HEK293 (cell line): Measurements from ENCODE around the gene HSPBAP1.

Experiments
- MEIS1 ChIP-seq: sonication (generic); formaldehyde crosslinking; IDR thresholded peaks from 2 replicates; pipeline ENCODE4 v1.8.1; 2022; ENCODE audit warnings: missing genetic modification reagents, mild to moderate bottlenecking, borderline replicate concordance
- PRDM1 ChIP-seq: fragments of 450-650 bp; formaldehyde crosslinking; IDR thresholded peaks from 2 replicates; pipeline ENCODE4; 2016; ENCODE audit warnings: missing biosample characterization, missing genetic modification characterization
- RBAK ChIP-seq: fragments of 450-650 bp; formaldehyde crosslinking; IDR thresholded peaks from 2 replicates; pipeline ENCODE4 v1.5.1; 2016; ENCODE audit warnings: missing biosample characterization, missing genetic modification characterization
- SALL2 ChIP-seq: fragments of 450-650 bp; formaldehyde crosslinking; IDR thresholded peaks from 2 replicates; pipeline ENCODE4 v1.5.0; 2017; ENCODE audit warnings: missing biosample characterization, mild to moderate bottlenecking, missing genetic modification characterization, borderline replicate concordance
- ZNF133 ChIP-seq: fragments of 450-650 bp; formaldehyde crosslinking; IDR thresholded peaks from 2 replicates; pipeline ENCODE4 v1.5.1; 2016; ENCODE audit warnings: missing biosample characterization, missing genetic modification characterization
- ZNF175 ChIP-seq: fragments of 450-650 bp; formaldehyde crosslinking; IDR thresholded peaks from 2 replicates; pipeline ENCODE4 v1.5.1; 2016; ENCODE audit warnings: missing biosample characterization, missing genetic modification characterization
- ZNF239 ChIP-seq: fragments of 450-650 bp; formaldehyde crosslinking; IDR thresholded peaks from 2 replicates; pipeline ENCODE4 v1.5.1; 2016; ENCODE audit warnings: missing biosample characterization, missing genetic modification characterization
- ZNF791 ChIP-seq: fragments of 450-650 bp; formaldehyde crosslinking; IDR thresholded peaks from 2 replicates; pipeline ENCODE4 v1.5.1; 2016; ENCODE audit warnings: missing biosample characterization, missing genetic modification characterization
- ZNF843 ChIP-seq: fragments of 450-650 bp; formaldehyde crosslinking; IDR thresholded peaks from 2 replicates; pipeline ENCODE4 v1.5.1; 2016; ENCODE audit warnings: missing biosample characterization, missing genetic modification characterization
- TF ChIP-seq, protein P1 (sequence below): fragments of 450-650 bp; formaldehyde crosslinking; IDR thresholded peaks from 2 replicates; pipeline ENCODE4 v1.5.1; 2016; ENCODE audit warnings: missing biosample characterization, missing genetic modification characterization
- TF ChIP-seq, protein P2 (sequence below): fragments of 450-650 bp; formaldehyde crosslinking; IDR thresholded peaks from 2 replicates; pipeline ENCODE4 v1.5.1; 2016; ENCODE audit warnings: missing biosample characterization, missing genetic modification characterization
- TF ChIP-seq, protein P3 (sequence below): fragments of 450-650 bp; formaldehyde crosslinking; IDR thresholded peaks from 2 replicates; pipeline ENCODE4 v1.5.1; 2016; ENCODE audit warnings: missing biosample characterization, missing genetic modification characterization

DNA sequence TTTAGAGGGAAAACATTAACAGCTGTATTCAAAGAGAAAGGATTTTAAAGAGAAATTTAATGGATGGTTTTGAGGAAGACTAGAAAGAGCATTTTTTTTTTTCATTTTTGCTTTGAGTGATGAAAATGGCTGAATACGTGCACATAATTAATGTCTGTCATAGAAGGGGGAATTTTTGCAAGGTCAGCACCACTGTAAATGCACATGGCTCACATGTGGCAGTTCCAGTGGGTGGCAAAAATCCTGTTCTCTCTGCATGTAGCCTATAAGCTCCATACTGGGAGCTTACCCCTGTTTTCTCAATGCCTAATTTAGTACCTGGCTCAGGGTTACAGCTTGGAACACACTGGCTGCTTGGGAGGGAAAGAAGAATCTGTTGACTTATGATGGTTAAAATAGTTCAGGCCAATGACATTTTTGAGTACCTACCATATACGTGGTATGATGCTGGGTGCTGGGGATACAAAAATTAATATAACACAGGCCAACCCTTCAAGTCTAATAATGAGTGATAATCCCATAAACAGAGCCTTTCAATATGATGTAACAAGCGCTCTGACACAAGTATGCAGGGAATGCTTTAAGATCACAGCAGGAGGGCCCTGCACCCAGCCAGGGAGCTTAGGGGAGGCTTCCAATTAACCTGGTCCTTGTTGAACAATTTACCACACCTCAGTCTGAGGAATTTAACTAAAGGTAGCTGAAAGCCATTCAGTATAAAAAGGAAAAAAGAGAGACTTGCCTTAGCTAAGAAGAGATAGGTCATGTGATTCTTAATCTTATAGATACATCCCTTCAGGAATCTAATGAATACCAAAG is 33.0 kb downstream of the HSPBAP1 start:
- TF ChIP-seq ZNF791 (tag by site-specific recombination): no peak
- TF ChIP-seq, protein P1, sequence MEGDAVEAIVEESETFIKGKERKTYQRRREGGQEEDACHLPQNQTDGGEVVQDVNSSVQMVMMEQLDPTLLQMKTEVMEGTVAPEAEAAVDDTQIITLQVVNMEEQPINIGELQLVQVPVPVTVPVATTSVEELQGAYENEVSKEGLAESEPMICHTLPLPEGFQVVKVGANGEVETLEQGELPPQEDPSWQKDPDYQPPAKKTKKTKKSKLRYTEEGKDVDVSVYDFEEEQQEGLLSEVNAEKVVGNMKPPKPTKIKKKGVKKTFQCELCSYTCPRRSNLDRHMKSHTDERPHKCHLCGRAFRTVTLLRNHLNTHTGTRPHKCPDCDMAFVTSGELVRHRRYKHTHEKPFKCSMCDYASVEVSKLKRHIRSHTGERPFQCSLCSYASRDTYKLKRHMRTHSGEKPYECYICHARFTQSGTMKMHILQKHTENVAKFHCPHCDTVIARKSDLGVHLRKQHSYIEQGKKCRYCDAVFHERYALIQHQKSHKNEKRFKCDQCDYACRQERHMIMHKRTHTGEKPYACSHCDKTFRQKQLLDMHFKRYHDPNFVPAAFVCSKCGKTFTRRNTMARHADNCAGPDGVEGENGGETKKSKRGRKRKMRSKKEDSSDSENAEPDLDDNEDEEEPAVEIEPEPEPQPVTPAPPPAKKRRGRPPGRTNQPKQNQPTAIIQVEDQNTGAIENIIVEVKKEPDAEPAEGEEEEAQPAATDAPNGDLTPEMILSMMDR (tag by site-specific recombination): no peak
- TF ChIP-seq ZNF239 (tag by site-specific recombination): no peak
- TF ChIP-seq, protein P2, sequence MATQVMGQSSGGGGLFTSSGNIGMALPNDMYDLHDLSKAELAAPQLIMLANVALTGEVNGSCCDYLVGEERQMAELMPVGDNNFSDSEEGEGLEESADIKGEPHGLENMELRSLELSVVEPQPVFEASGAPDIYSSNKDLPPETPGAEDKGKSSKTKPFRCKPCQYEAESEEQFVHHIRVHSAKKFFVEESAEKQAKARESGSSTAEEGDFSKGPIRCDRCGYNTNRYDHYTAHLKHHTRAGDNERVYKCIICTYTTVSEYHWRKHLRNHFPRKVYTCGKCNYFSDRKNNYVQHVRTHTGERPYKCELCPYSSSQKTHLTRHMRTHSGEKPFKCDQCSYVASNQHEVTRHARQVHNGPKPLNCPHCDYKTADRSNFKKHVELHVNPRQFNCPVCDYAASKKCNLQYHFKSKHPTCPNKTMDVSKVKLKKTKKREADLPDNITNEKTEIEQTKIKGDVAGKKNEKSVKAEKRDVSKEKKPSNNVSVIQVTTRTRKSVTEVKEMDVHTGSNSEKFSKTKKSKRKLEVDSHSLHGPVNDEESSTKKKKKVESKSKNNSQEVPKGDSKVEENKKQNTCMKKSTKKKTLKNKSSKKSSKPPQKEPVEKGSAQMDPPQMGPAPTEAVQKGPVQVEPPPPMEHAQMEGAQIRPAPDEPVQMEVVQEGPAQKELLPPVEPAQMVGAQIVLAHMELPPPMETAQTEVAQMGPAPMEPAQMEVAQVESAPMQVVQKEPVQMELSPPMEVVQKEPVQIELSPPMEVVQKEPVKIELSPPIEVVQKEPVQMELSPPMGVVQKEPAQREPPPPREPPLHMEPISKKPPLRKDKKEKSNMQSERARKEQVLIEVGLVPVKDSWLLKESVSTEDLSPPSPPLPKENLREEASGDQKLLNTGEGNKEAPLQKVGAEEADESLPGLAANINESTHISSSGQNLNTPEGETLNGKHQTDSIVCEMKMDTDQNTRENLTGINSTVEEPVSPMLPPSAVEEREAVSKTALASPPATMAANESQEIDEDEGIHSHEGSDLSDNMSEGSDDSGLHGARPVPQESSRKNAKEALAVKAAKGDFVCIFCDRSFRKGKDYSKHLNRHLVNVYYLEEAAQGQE (tag by site-specific recombination): no peak
- TF ChIP-seq, protein P3, sequence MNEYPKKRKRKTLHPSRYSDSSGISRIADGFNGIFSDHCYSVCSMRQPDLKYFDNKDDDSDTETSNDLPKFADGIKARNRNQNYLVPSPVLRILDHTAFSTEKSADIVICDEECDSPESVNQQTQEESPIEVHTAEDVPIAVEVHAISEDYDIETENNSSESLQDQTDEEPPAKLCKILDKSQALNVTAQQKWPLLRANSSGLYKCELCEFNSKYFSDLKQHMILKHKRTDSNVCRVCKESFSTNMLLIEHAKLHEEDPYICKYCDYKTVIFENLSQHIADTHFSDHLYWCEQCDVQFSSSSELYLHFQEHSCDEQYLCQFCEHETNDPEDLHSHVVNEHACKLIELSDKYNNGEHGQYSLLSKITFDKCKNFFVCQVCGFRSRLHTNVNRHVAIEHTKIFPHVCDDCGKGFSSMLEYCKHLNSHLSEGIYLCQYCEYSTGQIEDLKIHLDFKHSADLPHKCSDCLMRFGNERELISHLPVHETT (tag by site-specific recombination): no peak
- no peak for TF ChIP-seq RBAK (tag by site-specific recombination)
- no peak for TF ChIP-seq MEIS1
- no peak for TF ChIP-seq ZNF175 (tag by site-specific recombination)
- no peak for TF ChIP-seq PRDM1 (tag by site-specific recombination)
- TF ChIP-seq ZNF843: no peak
- no peak for TF ChIP-seq SALL2 (tag by site-specific recombination)
- TF ChIP-seq ZNF133 (tag by site-specific recombination): no peak
